Measurements from ENCODE around the gene PCBP3.

The PCBP3 gene

GRCh38 chr21:45852886-45853400, 209.4 kb downstream of the PCBP3 start:
- no peak for DNase-seq

GRCh38 chr21:45853703-45854342, 210.3 kb downstream of the PCBP3 start:
- no peak for DNase-seq

- DNase-seq = no peak
Observed at GRCh38 chr21:45854690-45855247, 211.2 kb downstream of the PCBP3 start.

GRCh38 chr21:45855248-45855811, 211.8 kb downstream of the PCBP3 start:
- no peak for DNase-seq

GRCh38 chr21:45856442-45856841, 212.9 kb downstream of the PCBP3 start:
- DNase-seq = no peak

GRCh38 chr21:45856906-45857305, 213.4 kb downstream of the PCBP3 start:
- DNase-seq = no peak

- DNase-seq = no peak
Observed at GRCh38 chr21:45857761-45858160, 214.2 kb downstream of the PCBP3 start.

- no peak for DNase-seq
Observed at GRCh38 chr21:45858180-45858579, 214.7 kb downstream of the PCBP3 start.

GRCh38 chr21:45859041-45859761, 215.7 kb downstream of the PCBP3 start:
- DNase-seq = no peak

GRCh38 chr21:45859762-45860357, 216.3 kb downstream of the PCBP3 start:
- no peak for DNase-seq

- no peak for DNase-seq
Observed at GRCh38 chr21:45860493-45861155, 217.1 kb downstream of the PCBP3 start.

- no peak for DNase-seq
Observed at GRCh38 chr21:45861156-45861870, 217.8 kb downstream of the PCBP3 start.

- no peak for DNase-seq
Observed at GRCh38 chr21:45862543-45863207, 219.2 kb downstream of the PCBP3 start.

GRCh38 chr21:45863267-45863666, 219.7 kb downstream of the PCBP3 start:
- no peak for DNase-seq

GRCh38 chr21:45863751-45864150, 220.2 kb downstream of the PCBP3 start:
- DNase-seq = no peak

- DNase-seq = no peak
Observed at GRCh38 chr21:45864436-45864835, 220.9 kb downstream of the PCBP3 start.

- no peak for DNase-seq
Observed at GRCh38 chr21:45865106-45865835, 221.7 kb downstream of the PCBP3 start.

GRCh38 chr21:45866551-45866950, 223.0 kb downstream of the PCBP3 start:
- DNase-seq = no peak

GRCh38 chr21:45867041-45867666, 223.6 kb downstream of the PCBP3 start:
- DNase-seq = no peak

- DNase-seq = no peak
Observed at GRCh38 chr21:45867671-45868081, 224.2 kb downstream of the PCBP3 start.

All from stimulated activated CD4-positive, alpha-beta T cell treated with anti-CD3 and anti-CD28 coated beads, Interleukin-4, amount 100 ng/mL, for 24 hours (primary cell).